ENCODE measurements around the gene USP28. TPM values are rescaled to one million over a fixed set of nuclear protein-coding genes. Genes with fewer than 3 reads are reported as not detected.
A peak's percentile ranks its signal among the peaks of the same experiment; 100 is the strongest.

USP28 gene
- total RNA-seq, 1 experiment from 2014 or later: 88.4 TPM

GRCh38 chr11:113864410-113864809 lies 11.0 kb downstream of the USP28 start:
- Histone ChIP-seq H3K4me3 (ENCODE audit: insufficient read depth, low read depth, low read length) (no peak overlapping the region), H3K36me3 (replicated peaks; ENCODE audit: control insufficient read depth, insufficient read depth, low read length) (peaks cover 13% of the 10 kb centered on the region), H3K27me3 (ENCODE audit: control insufficient read depth, insufficient read depth, low read length) (no peaks in the 10 kb centered on the region)
- DNase-seq: no peak

DNA sequence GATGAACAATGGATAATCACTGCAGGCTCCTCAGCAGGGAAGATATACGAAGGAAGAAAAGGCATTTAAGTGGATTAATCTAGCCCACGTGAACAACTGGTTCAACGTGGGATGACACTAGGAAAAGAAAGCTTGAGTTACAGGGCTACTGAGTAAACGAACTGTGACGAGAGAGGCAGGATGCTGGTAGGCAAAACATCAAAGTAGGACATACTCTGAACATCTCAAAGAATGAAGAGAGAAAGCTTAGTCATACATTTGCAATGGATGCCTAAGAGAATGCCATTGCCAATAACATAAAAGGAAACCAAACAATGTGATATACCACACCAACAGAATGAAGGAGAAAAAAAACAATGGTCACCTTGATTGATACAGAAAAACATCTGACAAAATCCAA lies 12.9 kb downstream of the USP28 start:
- H3K36me3 ChIP-seq (replicated peaks; ENCODE audit: control insufficient read depth, insufficient read depth, low read length): peaks cover 4% of the 10 kb centered on the region
- H3K27me3 ChIP-seq (ENCODE audit: control insufficient read depth, insufficient read depth, low read length): no peaks in the 10 kb centered on the region
- no peak overlapping the region for H3K4me3 ChIP-seq (ENCODE audit: insufficient read depth, low read depth, low read length)
- DNase-seq: peak; percentile 45

DNA sequence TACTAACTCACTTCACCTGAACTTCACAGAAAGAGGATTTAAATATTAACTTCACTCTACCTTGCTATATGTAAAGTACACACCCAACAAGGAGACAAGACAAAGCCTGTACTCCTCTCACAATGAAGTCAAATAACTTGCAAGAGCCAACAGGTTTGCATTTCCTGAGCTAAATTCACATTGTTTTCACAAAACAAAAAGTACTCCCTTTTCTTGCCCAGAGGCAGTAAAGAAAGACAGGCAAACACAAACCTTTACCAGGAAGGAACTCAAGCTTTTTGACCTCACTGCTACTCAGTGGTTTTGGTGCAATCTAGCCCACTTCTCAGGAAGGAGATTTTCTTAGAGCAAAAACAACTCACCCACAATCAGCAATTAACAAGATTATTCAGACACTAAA lies 15.7 kb downstream of the USP28 start:
- DNase-seq: peak; percentile 32
- Histone ChIP-seq H3K36me3 (replicated peaks; ENCODE audit: control insufficient read depth, insufficient read depth, low read length) (peaks cover 2% of the 10 kb centered on the region; the same call in 1 of the 2 replicates), H3K4me3 (ENCODE audit: insufficient read depth, low read depth, low read length) (no peak overlapping the region), H3K27me3 (ENCODE audit: control insufficient read depth, insufficient read depth, low read length) (no peaks in the 10 kb centered on the region)

- H3K4me3 ChIP-seq (ENCODE audit: insufficient read depth, low read depth, low read length): no peak overlapping the region
- no peaks in the 10 kb centered on the region for H3K27me3 ChIP-seq (ENCODE audit: control insufficient read depth, insufficient read depth, low read length)
- peaks cover 7% of the 10 kb centered on the region for H3K36me3 ChIP-seq (replicated peaks; ENCODE audit: control insufficient read depth, insufficient read depth, low read length)
- DNase-seq: no peak
These were observed 18.2 kb downstream of the USP28 start for GRCh38 chr11:113856966-113857759.

DNA sequence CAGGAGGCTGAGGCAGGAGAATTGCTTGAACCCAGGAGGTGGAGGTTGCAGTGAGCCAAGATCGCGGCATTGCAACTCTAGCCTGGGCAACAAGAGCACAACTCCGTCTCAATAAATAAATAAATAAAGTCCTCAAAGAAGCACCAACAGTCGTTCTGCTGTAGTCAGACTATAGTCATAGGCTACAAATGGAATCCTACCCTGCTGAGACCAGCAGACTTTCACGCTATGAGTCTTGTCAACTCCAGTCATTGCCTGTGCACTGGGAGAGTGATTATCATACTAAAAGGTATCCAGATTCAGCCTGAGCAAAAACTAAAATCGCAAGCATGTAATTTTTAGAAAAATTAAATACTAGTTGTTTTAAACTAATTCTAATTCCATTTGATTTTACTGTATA lies 19.6 kb downstream of the USP28 start:
- Histone ChIP-seq H3K36me3 (replicated peaks; ENCODE audit: control insufficient read depth, insufficient read depth, low read length) (peaks cover 12% of the 10 kb centered on the region), H3K4me3 (ENCODE audit: insufficient read depth, low read depth, low read length) (no peak overlapping the region), H3K27me3 (ENCODE audit: control insufficient read depth, insufficient read depth, low read length) (no peaks in the 10 kb centered on the region)
- no peak for DNase-seq

GRCh38 chr11:113850188-113850587 lies 25.2 kb downstream of the USP28 start:
- peaks cover 26% of the 10 kb centered on the region for H3K36me3 ChIP-seq (replicated peaks; ENCODE audit: control insufficient read depth, insufficient read depth, low read length)
- no peak overlapping the region for H3K4me3 ChIP-seq (ENCODE audit: insufficient read depth, low read depth, low read length)
- no peak for DNase-seq
- H3K27me3 ChIP-seq (ENCODE audit: control insufficient read depth, insufficient read depth, low read length): no peaks in the 10 kb centered on the region

- no peak overlapping the region for H3K4me3 ChIP-seq (ENCODE audit: insufficient read depth, low read depth, low read length)
- DNase-seq: peak; percentile 63
- H3K36me3 ChIP-seq (replicated peaks; ENCODE audit: control insufficient read depth, insufficient read depth, low read length): peaks cover 26% of the 10 kb centered on the region
- H3K27me3 ChIP-seq (ENCODE audit: control insufficient read depth, insufficient read depth, low read length): no peaks in the 10 kb centered on the region
These were observed 25.7 kb downstream of the USP28 start for GRCh38 chr11:113849713-113850112.

DNA sequence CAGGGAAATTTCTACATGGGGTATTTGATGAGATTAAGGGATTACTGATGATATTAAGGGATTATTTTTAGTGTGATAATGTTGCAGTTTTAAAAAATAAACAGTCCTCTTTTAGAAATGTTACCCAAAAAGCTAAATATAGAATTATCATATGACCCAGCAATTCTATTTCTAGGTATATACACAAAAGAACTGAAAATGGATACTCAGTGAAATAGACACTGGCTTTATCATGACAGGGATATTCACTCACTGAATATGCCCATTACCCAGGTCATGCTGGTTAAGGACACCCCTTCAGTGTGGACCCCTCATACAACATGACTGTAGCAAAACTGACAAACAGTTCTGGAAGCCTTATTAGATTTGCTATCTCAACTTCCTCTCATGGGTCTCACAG lies 27.8 kb downstream of the USP28 start:
- H3K36me3 ChIP-seq (replicated peaks; ENCODE audit: control insufficient read depth, insufficient read depth, low read length): peaks cover 22% of the 10 kb centered on the region
- H3K4me3 ChIP-seq (ENCODE audit: insufficient read depth, low read depth, low read length): no peak overlapping the region
- DNase-seq: no peak
- no peaks in the 10 kb centered on the region for H3K27me3 ChIP-seq (ENCODE audit: control insufficient read depth, insufficient read depth, low read length)

DNA sequence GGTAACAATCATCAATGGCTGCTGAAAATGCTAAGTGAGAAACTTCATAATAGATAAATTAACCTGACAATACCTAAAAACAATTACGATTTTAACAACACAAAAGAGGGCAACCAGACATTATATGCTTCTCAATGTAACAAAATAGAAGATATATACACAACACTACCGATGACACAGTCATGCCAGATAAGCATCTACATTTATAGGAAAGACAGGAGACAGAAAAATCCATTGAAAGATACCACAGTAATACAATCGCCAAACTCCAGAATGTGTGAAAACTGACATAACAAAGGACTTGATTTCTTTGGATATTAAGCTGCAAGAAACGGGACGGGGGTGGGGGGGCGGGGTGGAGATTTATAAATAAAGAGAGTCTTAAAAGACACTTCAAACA lies 28.3 kb downstream of the USP28 start:
- no peak for DNase-seq
- Histone ChIP-seq H3K36me3 (replicated peaks; ENCODE audit: control insufficient read depth, insufficient read depth, low read length) (peaks cover 19% of the 10 kb centered on the region), H3K27me3 (ENCODE audit: control insufficient read depth, insufficient read depth, low read length) (no peaks in the 10 kb centered on the region), H3K4me3 (ENCODE audit: insufficient read depth, low read depth, low read length) (no peak overlapping the region)

DNA sequence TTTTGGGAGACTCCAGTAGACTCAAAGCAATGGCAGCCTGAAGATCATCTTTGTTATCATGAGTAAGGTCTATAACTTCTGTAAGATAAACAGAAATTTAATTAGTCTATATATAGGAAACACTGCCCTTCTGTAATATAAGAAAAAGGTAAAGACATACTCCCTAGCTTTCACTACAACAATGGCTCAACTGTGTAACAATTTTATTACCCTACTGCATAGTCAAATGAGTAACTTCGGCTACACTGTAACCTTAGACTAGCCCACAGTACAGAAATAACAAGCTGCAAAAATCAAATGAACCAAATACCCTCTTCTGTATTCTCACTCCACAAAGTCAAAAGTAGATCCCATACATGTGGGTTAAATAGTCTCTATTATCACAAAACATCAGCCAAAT lies 33.7 kb downstream of the USP28 start:
- Histone ChIP-seq H3K4me3 (ENCODE audit: insufficient read depth, low read depth, low read length) (no peak overlapping the region), H3K27me3 (ENCODE audit: control insufficient read depth, insufficient read depth, low read length) (no peaks in the 10 kb centered on the region), H3K36me3 (replicated peaks; ENCODE audit: control insufficient read depth, insufficient read depth, low read length) (peaks cover 23% of the 10 kb centered on the region)
- DNase-seq: no peak

DNA sequence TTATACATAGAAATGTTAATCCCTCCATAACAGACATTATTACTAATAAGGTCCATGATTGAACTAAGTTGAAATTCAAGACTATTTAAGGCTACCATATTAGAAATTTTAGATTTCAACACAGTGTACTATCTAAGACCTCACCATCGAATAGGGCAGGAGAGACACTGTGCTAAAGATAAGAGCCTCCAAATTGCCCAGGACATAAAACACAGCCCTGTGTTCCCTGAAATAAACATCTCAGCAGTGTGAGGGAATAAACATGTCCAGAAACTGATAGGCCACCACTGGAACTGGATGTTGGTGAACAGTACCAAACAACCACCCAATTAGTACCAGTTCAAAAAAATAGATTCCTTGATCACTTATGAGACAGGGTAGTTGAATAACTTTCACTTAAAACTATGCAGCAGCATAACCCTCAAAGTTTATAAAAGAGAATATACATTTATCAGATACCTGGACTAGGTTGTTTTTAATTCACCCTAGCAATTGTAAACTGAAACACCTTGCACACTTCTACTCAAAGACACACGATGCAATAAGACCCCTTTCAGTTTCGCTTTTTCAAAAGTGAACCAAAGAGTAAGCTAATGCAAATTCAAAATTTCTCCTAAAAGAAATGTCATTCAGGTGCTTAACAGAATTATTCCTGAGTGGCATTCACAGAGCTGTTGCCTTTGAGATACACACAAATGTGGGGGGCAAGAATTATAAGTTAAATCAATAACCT lies 34.3 kb downstream of the USP28 start:
- Histone ChIP-seq H3K27me3 (ENCODE audit: control insufficient read depth, insufficient read depth, low read length) (no peaks in the 10 kb centered on the region), H3K4me3 (ENCODE audit: insufficient read depth, low read depth, low read length) (no peak overlapping the region), H3K36me3 (replicated peaks; ENCODE audit: control insufficient read depth, insufficient read depth, low read length) (peaks cover 27% of the 10 kb centered on the region)
- no peak for DNase-seq

DNA sequence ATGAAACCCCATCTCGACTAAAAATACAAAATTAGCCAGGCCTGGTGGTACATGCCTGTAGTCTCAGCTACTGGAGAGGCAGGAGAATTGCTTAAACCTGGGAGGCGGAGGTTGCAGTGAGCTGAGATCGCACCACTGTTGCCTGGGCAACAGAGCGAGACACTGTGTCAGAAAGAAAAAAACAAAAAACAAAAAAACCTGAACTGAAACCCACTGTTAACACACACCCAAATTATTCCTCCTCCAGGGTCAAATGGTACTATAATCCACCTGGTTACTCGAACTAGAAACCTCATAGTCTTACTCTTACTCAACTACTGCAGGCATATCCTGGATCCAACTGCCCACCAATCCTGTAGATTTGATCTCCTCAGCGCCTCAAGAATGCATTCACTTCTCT lies 35.5 kb downstream of the USP28 start:
- DNase-seq: no peak
- no peaks in the 10 kb centered on the region for H3K27me3 ChIP-seq (ENCODE audit: control insufficient read depth, insufficient read depth, low read length)
- peaks cover 33% of the 10 kb centered on the region for H3K36me3 ChIP-seq (replicated peaks; ENCODE audit: control insufficient read depth, insufficient read depth, low read length)
- no peak overlapping the region for H3K4me3 ChIP-seq (ENCODE audit: insufficient read depth, low read depth, low read length)

GRCh38 chr11:113838005-113838404 lies 37.4 kb downstream of the USP28 start:
- H3K36me3 ChIP-seq (replicated peaks; ENCODE audit: control insufficient read depth, insufficient read depth, low read length): peaks cover 39% of the 10 kb centered on the region
- H3K4me3 ChIP-seq (ENCODE audit: insufficient read depth, low read depth, low read length): no peak overlapping the region
- no peaks in the 10 kb centered on the region for H3K27me3 ChIP-seq (ENCODE audit: control insufficient read depth, insufficient read depth, low read length)
- no peak for DNase-seq

DNA sequence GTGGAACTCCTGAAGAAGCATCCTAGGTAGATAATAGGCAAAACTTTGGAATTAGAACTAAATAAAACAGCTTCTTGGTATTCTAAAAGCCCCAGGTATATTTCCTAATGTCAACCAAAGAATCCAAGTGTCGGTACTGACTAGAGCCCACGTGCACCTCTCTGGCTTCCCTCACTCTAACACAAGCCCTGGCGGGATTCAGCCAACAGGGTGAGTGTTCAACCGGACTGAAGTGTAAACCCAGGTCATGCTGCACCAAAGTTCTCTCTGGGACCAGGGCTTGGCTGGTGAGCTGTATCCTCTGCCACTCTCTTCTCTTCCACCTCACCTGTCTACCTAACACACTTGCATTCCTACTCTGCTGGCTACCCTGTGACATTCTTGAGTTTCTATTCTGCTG lies 40.1 kb downstream of the USP28 start:
- Histone ChIP-seq H3K36me3 (replicated peaks; ENCODE audit: control insufficient read depth, insufficient read depth, low read length) (peaks cover 36% of the 10 kb centered on the region), H3K27me3 (ENCODE audit: control insufficient read depth, insufficient read depth, low read length) (no peaks in the 10 kb centered on the region), H3K4me3 (ENCODE audit: insufficient read depth, low read depth, low read length) (no peak overlapping the region)
- no peak for DNase-seq

- no peak overlapping the region for H3K4me3 ChIP-seq (ENCODE audit: insufficient read depth, low read depth, low read length)
- no peaks in the 10 kb centered on the region for H3K27me3 ChIP-seq (ENCODE audit: control insufficient read depth, insufficient read depth, low read length)
- DNase-seq: no peak
- peaks cover 30% of the 10 kb centered on the region for H3K36me3 ChIP-seq (replicated peaks; ENCODE audit: control insufficient read depth, insufficient read depth, low read length)
These were observed 42.2 kb downstream of the USP28 start for GRCh38 chr11:113833151-113833550.

Data from H7 (cell line).